GM10266 (cell line): ENCODE results near the gene MTNR1A.
"Not testable (repeated sequence)": the region's sequence is repeated elsewhere in the genome, so short reads cannot be mapped to it uniquely, and the experiment has no call there.

Experiments used
- DNase-seq: peaks from one replicate; pipeline ENCODE4 v3.0.0; 2012; ENCODE audit errors: extremely low spot score
- TF ChIP-seq, protein P1 (sequence below): IDR thresholded peaks from 2 replicates; pipeline ENCODE4 v1.5.1; 2012; ENCODE audit warnings: mild to moderate bottlenecking, low read depth; ENCODE audit not compliant: control insufficient read depth, insufficient read depth; ENCODE audit errors: missing control alignments

The MTNR1A gene

DNA sequence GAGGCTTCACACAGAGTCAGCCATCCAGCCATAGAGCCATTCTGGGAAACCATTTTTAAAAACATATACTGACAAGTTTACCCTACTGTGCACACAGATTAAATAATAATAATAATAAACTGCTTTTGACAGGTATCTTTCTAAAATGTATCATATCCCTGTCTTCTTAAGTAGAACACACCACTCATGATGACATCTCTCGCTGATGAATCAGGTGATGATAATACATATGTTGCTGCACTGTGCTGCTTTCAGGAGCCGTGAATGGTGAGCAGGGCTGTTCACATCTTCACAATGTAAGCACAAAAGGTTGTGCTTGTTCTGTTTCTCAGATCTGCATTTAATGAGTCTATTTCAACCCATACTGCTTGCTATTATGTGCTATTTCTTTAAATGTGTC is 3.5 kb downstream of the MTNR1A start:
- TF ChIP-seq, protein P1, sequence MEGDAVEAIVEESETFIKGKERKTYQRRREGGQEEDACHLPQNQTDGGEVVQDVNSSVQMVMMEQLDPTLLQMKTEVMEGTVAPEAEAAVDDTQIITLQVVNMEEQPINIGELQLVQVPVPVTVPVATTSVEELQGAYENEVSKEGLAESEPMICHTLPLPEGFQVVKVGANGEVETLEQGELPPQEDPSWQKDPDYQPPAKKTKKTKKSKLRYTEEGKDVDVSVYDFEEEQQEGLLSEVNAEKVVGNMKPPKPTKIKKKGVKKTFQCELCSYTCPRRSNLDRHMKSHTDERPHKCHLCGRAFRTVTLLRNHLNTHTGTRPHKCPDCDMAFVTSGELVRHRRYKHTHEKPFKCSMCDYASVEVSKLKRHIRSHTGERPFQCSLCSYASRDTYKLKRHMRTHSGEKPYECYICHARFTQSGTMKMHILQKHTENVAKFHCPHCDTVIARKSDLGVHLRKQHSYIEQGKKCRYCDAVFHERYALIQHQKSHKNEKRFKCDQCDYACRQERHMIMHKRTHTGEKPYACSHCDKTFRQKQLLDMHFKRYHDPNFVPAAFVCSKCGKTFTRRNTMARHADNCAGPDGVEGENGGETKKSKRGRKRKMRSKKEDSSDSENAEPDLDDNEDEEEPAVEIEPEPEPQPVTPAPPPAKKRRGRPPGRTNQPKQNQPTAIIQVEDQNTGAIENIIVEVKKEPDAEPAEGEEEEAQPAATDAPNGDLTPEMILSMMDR, result no peak
- no peak for DNase-seq

DNA sequence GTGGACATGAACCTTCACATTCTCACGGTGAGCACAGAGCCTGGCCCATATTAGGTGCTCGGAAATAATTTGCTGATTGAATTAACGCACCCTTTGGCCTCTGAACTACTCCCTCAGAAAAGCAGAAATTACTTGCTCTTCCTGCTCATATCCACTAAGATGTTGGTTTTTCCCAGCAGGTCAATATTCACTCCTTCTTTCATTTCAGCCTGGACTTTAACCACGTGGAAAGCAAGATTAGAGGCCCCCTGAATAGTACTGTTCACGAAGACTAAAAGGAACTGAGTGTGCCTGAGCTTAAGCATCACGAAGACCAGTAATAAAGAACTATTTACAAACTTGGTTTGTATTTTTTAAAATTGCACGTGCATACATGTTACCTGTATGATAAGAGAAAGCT is 9.9 kb downstream of the MTNR1A start:
- TF ChIP-seq, protein P1, result no peak
- DNase-seq, result no peak

DNA sequence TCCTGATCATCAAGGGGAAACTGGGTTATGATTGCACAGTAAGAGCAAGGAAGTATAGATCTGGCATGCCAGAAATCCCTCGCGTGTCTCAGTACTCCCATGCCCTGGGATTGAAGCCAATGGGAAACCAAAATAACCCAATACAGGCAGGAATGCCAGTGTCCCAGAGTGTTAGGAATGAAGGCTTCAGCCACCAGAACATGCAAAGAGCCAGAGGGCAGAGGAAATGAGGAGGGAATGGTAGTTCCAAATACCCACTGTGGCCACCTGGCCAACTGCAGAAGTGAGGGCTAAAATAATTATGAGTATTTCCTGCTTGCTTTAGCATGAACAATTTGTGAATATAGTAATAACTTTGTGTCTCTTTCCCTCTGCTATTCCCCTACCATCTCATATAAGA is 12.2 kb downstream of the MTNR1A start:
- DNase-seq, result no peak
- TF ChIP-seq, protein P1, result no peak

DNA sequence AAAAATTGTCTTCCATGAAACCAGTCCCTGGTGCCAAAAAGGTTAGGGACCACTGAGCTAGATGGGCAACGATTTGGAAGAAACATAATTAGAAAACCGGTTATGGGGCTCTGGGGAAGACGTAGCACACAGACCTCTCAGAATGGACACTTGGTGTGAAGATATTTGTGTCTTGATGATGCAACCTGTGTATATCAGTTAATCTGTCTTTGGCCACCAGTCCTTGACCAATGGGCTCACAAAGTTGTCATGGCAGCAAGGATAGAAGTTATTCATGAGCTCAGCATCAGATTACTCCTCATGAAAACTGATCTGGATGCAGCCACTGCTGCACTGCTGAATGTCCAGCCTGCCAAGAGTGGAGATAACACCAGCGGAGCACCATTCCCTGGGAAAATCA is 13.6 kb downstream of the MTNR1A start:
- TF ChIP-seq, protein P1, result no peak
- no peak for DNase-seq

DNA sequence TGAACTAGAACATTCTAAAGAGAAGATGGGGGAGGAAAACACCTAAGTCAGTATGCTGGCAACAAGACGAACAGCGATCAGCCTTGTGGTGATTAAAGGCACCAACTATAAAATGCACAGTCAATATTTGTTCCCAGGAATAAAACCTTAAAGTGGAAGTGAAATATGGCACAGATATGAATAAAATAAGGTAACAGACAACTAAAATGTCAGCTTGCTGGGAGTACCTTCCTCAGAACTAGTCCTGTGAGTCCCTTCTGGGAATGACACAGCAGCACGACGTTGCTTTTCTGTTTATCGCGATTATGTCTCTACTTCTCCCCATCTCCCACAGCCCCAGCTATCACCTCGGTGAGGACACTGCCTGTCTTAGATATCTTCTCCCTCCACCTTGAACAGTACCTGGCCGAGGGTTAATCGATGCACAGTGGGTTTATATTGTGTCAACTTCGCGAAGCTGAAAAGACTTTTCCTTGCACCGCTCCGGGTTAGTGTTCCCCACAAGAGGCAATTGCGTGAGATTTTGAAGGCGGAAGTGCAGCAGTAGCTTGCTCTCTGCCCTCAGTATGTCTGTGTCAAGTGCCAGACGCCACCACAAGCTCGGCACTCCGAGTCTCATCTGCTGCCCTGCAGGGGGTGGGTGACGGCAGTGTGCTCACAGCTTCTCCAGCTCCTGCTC is 17.4 kb downstream of the MTNR1A start:
- TF ChIP-seq, protein P1, result no peak
- no peak for DNase-seq

DNA sequence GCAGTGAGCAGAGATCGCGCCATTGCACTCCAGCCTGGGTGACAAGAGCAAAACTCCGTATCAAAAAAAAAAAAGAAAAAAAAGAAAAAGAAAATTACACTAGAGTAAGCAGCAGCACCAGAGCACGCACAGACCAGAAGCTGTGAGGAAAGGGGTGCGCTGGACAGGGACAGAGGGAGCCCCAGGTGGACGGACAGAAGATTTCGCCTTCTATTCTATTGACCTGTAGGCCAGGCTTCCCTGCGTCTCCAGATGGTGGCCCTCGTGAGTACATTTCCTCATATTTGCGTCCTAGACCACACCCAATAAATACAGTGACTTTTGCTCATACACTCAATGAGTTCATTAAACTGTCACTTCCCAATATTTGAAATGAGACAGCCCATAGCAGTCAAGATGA is 19.1 kb downstream of the MTNR1A start:
- TF ChIP-seq, protein P1, result no peak

DNA sequence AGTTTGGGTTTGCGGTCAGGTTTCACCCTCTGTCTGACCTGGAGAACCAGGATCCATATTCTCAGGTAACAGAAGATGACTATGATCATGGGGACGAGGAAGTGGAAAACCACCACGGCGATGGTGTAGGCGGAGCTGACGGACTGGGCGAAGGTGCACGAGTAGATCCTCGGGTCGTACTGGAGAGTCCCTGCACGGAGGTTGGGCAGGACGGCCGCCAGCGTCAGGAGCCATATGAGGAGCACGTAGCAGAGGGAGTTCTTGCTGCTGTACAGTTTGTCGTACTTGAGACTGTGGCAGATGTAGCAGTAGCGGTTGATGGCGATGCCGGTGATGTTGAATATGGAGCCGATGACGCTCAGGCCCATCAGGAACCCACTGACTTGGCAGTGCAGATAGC is 21.3 kb downstream of the MTNR1A start:
- no peak for DNase-seq
- TF ChIP-seq, protein P1, result no peak

More for the DNA sequence above, 19.1 kb downstream of the MTNR1A start:
- no peak for DNase-seq

DNA sequence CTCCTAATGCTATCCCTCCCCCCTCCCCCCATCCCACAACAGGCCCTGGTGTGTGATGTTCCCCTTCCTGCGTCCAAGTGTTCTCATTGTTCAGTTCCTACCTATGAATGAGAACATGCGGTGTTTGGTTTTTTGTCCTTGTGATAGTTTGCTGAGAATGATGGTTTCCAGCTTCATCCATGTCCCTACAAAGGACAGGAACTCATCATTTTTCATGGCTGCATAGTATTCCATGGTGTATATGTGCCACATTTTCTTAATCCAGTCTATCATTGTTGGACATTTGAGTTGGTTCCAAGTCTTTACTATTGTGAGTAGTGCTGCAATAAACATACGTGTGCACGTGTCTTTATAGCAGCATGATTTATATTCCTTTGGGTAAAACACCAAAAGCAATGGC is 31.4 kb downstream of the MTNR1A start:
- DNase-seq, result not testable (repeated sequence)
